HG02840 (cell line): ENCODE results near the gene HOXA11.

ENCODE experiments used
- ATAC-seq: cut with Tn5 transposase; IDR thresholded peaks from one replicate; pipeline ENCODE4 v1.9.1; 2021; ENCODE audit warnings: mild to moderate bottlenecking, moderate library complexity, moderate number of reproducible peaks; ENCODE audit not compliant: unreplicated experiment, low FRiP score

HOXA11 gene

DNA sequence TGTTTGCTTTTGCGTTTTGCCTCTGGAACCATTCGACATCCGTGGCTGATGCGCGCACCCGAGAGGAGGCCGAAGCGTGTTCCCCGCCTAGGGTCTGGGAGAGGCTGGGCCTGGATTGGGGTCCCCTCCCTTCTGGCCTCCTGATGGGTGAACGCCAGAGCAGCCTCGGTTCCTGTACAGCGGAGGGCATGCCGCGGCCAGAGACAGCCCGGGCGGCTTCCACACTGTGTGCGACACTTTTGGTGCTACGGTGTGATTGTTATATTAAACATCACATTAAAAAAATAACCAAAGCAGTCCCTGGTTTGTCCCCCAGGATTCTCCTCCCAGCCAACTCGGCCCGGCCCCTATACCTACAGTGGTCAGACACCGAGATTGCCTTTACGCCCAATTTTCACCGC is 24.9 kb downstream of the HOXA11 start:
- ATAC-seq, result no peak

DNA sequence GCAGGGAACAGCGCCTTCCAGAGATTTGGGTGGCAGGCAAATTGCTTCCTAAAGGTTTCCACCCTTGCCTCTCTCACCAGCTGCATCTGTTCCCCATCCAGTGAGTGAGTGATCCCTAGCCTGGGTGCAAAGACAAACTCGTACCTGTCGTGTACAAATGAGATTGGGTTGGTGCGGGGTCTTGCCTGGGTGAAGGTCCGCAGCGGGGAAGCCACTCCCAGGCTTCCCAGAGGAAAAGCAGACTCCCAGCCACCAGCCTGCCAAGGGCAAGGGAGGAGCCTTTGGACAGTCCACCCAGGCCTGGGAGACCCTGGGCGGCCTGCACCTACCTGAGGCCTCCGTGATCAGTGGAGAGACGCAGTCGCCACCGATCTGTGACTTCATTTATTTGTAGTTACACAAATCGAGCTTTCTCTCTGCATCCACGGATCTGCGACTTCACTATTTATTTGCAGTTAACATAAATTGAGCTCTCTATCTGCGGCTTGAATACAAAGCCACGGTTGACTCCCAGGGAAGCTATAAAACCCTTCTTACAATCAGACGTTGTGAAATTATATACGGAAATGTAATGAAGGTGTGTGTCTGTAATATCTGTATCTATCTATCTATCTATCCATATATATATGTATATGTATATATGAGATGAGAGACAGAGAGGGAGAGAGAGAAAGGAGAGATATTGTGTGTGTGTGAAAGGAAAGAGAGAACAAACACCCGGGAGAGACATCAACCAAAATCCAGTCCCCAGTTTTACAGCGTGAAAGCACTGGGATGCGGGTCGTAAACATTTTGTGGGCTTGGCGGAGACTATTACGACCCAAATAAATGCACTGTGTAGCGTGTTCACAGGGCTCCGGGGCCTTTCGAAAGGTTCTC is 25.5 kb downstream of the HOXA11 start:
- no peak for ATAC-seq

DNA sequence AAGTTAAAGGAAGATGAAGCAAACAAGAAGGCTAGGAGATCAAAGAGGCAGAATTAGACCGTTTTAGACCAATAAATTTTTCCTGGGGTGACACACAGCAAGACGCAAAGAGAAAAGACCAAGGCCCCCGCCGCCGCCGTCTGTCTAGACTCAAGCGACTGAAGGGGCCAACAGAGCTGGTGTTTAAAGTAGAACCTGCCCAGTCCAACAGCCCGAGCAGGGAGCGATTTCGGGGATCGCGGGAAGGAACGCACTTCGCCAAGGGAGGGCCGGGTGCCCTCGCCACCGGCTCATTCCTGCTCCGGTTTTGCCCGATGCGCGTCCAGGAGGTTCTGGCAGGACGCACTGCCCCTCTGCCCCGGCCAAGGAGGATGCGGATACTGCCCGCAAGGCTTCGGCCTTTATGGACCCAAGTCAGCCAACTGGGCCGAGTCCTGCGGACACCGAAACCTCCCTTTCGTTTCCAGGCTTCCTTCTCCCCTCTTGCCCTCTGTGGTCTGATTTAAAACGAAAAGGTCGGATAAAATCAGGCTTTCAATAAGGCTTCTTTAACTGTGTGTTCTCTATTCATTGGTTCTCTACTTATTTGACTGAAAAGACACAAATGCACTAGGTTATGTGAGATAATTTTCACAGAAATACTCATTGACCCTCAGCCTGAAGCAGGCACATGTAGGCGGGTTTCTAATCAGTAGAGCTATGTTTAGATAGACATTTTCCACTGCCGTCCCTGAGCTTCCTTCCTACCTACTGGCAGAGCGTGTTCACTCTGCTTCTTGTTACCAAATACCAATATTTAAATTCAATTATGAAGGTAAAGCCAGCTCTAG is 26.4 kb downstream of the HOXA11 start:
- no peak for ATAC-seq

DNA sequence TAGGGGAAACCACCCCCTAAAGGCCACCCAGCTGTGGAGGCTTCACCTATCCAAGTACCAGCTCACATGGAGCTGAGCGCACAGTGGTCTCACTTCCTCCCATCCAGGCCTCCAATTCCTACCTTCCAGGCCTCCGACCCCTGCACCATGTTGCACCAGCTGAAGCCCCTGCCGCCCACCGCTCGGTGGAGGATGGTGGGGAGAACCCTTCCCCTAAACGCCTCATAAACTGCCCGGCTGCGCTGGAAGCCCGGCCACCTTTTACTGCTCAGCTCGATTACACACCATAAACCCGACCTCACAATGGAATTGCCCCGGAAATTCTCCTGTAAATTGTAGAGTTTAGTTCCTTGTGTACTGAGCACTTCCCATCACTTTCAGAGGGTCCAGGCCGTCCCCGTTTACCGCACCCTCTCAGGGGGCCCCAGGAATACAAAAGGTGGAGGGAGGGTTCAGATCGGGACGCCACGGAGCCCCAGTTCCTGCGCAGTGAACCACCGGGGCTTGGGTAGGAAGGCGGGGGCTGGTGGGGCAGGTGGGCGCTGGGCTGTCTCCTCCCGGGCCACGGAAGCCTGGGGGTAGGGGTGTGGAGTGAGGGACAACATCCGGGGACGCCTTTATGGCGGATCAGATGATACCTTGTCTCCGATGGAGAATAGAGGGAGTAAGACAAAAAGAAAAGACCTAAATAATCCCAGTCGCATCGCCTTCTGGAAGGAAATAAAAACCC is 27.2 kb downstream of the HOXA11 start:
- ATAC-seq, result no peak

DNA sequence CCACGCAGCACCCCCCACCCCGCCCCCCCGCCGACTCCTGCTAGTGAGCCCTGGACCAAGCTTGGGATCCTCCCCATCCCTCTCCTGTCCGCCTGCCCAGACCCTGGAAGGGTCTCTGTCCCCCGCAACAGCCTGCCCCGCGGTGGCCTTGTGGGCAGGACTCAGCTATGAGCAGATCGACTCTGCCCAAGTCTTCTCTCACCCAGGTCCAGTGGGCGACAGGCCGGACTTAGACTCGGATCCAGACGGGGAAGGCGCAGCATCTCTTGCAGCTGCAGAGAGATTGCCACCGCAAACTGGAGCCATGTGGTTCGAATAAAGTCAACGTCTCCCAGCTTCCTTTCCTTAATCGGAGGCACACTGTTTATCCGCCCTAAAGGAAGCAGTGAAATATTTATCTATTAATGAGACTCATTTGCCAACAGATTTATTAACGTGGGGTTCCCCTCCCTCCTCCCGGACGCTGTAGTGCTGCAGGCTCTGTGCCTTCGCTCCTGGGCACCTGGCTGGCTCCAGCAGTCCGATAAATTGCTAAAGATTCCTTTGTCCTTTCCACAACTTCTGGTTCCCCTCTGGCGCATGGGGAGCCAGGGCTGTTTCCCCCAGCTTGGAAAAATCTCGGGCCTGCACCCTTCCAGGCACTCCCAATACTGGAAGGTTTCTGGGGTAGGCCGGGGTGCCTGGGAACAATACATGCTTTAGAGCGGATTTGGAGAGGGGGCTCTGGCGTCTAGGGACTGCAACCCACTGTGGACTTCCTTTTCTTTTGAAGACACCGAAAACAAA is 27.9 kb downstream of the HOXA11 start:
- ATAC-seq, result no peak

DNA sequence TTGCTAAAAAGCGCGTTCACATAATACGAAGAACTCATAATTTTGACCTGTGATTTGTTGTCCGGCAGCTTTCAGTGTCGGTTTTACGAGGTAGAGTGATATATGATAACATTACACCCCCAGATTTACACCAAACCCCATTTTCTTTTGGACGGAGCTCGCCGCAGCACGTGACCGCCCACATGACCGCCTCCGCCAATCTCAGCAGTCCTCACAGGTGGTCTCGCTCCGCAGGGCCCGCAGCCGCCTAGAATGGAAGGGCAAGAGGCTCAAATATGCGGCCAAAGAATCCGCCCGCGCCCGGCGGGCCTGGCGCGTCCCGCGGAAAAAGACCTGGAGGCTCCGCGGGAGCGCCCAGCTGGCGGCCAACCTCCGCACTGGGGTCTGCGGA is 28.5 kb downstream of the HOXA11 start, which contains the start of gene HOXA7:
TSS of gene HOXA7 (minus strand) at position 168 of the 391 bp plus-strand sequence. CDS start at position 38, 130 bp downstream.
- no peak for ATAC-seq

DNA sequence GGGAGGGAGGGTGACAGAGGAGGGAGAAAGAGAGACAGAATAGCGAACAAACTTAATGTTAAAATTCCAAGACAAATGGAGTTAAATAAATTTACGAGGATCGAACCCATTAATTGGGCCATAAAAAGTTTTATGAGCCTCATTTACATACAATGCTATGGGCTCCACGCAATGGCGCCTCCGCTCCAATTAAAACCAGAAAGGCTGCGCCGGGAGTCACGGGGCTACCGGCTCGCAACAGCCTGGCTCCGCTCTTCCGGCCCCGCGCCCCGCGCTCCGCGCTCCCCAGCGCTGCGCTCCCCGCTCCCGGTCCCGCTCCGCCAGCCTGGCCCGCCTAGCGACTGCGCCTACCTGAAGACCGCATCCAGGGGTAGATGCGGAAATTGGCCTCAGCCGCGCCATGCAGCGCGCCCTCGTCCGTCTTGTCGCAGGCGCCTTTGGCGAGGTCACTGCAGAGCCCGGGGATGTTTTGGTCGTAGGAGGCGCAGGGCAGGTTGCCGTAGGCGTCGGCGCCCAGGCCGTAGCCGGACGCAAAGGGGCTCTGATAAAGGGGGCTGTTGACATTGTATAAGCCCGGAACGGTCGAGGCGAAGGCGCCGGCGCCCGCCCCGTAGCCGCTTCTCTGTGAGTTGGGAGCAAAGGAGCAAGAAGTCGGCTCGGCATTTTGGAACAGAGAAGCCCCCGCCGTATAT is 29.1 kb downstream of the HOXA11 start:
- no peak for ATAC-seq

DNA sequence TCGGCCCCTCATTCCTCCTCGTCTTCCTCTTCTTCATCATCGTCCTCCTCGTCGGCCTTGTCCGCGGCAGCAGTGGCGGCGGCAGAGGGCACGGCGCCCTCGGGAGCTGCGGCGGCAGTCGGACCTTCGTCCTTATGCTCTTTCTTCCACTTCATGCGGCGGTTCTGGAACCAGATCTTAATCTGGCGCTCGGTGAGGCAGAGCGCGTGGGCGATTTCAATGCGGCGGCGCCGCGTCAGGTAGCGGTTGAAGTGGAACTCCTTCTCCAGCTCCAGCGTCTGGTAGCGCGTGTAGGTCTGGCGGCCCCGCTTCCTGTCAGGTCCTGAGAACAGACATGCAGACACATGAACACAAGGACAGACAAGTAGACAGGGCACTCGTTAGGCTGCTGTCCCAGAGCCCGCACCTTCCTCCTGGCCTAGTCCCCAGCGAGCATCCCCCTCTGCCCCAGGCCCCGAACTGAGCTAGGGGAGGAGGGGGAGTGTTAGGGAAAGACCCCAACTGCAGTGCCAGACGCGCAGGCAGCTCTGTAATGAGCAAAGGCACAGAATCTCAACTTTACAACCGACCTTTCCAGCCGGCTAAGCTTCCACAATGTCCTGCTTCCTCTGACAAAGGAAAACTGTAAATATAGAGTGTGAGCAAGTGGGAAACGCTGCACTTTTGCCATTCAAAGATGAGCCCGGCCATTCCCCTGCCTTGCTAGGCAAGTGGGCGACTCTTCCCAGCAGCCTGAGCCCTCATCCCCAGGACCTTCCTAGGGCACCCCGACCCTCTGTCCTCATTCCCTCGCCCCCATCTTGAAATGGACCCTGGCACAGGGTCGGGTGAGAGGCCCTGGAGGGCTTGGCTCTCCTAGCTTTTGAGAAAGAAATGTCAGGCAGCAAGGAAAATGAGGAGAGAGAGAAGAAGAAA is 29.9 kb downstream of the HOXA11 start:
- ATAC-seq, result no peak

DNA sequence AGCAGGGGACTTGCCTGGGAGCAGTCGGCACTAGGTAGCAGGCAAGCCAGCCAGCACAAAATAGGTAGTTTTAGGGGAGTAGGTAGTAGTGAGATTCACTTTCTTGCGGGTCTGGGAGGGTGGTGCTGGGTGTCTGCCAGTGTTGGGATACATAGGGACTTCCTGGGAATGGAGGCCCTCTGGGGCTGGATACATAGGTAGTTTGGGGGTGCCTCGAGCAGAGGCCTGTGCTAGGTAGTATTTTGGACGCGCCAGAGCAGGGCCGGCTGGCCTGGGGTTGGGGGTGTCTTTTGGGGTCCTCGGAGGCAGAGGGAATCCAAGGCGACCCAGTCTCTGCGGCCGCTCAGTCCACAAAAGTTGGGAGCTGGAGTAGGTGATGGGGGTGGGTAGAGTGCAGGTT is 30.7 kb downstream of the HOXA11 start:
- no peak for ATAC-seq

DNA sequence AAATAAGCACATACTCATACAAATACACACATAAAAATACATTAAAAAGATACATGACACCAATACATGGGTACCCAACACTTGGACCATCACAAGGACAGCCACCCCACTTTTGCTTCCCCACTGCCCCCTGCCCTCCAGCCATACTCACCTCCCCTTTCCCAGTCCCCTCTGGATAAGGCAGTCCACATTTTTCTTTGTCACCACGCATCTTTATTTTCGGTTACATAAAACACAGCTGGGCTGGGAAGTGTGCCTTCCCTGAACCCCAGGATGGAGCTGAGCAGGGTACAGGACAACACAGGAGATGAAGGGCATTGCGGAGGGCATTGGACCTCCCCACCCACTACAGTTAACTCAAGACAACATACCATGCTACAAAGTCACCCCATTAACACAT is 31.5 kb downstream of the HOXA11 start:
- no peak for ATAC-seq

DNA sequence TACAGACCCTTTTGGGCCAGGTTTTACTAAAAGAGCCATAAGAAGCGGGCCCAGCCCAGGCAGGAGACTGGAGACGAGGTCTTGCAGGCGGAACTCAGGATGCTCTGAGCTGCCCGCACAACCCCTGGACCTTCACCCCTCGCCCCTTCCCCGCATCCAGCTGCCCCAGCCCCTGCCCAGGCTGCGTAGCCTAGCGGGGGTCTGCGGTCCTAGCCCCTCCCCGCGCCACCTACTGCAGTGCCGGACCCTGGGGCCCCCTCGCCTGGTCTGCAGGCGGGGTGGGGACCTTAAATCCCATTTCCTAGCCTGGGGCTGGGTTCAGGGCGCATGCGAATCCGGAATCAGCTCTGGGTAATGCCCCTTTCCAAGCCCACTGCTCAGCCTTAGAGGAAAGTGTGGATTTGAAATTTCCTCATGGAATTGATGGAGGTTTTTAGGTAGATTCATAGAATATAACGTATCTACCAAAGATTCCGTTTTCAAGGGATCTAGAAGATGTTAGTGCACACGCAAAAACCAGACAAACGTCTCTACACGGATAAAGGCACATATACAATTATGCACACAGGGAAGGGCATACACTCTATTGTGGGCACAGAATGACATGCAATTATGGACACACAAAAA is 32.1 kb downstream of the HOXA11 start:
- no peak for ATAC-seq

DNA sequence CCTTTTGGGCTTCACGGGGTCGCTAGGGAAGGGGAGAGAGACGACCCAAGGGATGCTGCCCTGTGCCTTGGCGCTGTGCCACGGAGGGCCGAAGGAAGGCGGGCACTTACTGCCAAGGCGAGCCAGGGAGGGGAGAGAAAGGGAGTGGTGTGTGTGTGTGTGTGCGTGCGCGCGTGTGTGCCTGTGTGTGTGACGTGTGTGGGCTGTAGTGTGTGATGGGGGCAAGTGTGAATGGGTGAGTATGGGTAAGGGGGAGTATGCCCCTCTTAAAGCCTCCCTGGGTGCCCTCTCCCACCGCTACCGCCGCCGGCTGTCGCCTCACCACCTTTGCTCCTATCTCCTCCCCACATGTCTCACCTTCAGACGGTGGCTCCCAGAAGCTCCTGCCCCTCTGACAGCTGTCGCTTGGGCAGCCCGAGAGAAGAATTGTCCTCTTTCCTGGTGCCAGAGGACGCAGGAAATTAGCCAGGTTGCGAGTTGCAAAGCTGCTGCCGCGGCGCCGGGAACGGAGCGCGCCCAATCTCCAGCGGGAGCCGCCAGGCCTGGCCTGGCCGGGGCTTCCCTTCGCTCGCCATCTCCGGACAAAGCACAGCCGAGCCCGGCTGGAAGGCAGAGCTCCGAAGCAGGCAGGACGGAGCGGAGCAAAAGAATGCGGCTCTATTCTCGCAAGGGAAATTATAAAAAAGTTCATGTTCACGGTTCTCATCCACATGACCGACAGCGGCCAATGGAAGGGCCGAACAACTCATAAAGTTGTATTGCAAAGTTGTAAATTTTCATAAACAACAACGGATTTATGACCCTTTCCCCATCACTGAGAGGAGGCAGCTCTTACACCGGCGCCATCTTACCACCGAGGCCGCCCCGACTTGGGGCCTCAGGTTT is 32.9 kb downstream of the HOXA11 start, which contains the start of gene HOXA3:
TSS of gene HOXA3 (minus strand) at position 653 of the 885 bp plus-strand sequence. CDS start 41,943 bp downstream, outside the sequence.
- no peak for ATAC-seq

DNA sequence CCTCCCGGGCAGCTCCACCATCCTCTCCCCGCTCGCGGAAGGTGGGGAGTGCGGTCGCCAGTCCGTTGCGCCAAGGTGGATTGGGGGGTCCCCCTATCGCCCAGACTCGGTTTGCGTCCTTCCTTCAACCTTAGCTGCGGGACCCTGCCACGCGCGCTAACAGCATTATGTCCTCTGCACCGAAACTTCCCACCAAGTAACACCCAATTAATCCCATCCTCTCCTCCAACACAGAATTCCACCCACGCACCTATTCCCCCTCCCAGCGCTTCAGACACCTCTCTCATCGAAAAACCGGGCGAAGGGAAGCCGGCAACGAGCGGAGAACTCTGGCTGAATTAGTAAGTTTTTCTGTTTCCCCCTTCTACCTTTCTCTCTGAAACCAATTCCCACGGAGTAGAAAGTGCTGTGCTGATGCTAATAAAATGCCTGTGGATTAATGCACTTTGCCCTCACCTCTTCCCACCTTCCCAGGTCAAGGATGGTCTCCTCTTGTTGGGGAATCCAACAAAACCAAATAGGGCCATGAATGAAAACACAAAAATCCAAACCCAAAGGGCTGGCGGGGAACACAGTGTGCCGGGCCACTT is 33.6 kb downstream of the HOXA11 start:
- no peak for ATAC-seq

DNA sequence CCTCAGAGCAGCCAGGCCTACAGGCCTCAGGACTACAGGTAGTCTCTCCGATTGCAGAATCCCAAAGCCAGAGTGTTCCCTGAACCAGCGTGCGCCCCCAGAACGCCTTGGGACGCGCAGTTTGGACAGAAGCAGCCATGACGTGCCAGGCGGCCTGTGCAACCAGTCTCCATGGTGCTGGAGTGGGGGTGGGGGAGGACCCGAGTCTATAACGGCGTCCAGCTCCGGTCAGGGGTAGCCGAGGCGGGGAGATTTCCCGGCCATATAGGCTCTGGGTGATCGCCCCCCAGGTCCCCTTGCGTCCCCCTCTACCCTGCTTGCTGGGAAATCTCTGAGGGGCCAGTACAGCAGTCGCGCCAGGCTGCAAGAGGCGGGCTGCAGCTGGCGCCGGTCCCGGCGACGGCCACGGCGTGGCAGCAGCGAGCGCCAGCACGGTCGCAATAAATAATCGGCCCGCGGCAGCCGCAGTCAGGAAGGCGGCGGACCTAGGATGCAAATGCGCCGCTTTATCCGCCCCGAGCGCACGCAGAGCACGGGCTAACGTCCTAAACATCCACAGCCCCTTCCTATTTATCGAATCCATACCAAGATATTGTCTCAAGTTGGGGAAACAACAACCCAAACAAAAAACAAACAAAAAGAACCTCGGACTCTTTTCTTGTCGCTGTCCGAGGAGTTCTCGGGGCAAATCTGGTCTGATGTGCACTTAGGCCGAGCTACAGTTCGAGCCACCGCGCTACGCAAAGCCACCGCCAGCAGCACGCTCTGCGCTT is 34.3 kb downstream of the HOXA11 start:
- peak; percentile 60 for ATAC-seq

DNA sequence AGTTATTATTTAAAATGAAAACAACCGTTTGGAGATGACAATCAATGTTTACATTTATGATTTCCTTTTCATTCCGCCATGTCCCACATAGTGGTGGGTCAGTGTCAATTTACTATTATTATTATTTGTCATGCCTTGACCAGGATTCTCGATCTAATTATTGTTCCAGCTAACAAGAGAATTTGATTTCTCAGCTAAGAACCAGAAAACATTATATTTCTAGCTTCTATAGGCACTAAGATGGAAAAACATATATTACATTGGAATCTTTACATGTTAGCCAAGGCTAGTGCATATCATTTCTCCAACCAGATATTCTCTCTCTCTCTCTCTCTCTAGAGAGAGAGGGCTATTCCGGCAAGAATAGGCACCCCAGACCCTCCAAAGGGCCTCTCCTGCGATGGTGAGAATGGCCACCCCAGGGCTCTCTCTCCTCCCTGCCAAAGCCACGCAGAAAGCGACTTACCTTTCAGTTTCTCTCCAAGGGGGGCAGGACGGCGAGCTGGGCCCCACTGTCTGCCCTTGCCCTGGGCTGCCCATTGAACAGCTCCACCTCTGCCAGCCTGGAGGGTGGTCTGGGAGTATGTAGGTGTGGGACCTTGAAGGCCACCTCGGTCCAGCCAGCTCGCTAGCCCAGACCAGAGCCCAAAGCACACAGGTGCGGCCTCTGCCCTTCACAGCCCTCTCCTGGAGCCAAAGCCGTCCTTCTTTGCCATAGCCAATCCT is 35.0 kb downstream of the HOXA11 start:
- ATAC-seq, result peak; percentile 17
